Stimulated activated CD4-positive, alpha-beta T cell treated with anti-CD3 and anti-CD28 coated beads, Interleukin-4, amount 100 ng/mL, for 48 hours (primary cell): Measurements from ENCODE around the gene ULK4.
"Not testable (repeated sequence)": the region's sequence is repeated elsewhere in the genome, so short reads cannot be mapped to it uniquely, and the experiment has no call there.

Source experiments
- DNase-seq, 2 donors: peaks; one replicate each; pipeline ENCODE4 v3.0.0-alpha.2; 2020; ENCODE audit warnings: low read depth in 2 of 2

Gene ULK4

DNA sequence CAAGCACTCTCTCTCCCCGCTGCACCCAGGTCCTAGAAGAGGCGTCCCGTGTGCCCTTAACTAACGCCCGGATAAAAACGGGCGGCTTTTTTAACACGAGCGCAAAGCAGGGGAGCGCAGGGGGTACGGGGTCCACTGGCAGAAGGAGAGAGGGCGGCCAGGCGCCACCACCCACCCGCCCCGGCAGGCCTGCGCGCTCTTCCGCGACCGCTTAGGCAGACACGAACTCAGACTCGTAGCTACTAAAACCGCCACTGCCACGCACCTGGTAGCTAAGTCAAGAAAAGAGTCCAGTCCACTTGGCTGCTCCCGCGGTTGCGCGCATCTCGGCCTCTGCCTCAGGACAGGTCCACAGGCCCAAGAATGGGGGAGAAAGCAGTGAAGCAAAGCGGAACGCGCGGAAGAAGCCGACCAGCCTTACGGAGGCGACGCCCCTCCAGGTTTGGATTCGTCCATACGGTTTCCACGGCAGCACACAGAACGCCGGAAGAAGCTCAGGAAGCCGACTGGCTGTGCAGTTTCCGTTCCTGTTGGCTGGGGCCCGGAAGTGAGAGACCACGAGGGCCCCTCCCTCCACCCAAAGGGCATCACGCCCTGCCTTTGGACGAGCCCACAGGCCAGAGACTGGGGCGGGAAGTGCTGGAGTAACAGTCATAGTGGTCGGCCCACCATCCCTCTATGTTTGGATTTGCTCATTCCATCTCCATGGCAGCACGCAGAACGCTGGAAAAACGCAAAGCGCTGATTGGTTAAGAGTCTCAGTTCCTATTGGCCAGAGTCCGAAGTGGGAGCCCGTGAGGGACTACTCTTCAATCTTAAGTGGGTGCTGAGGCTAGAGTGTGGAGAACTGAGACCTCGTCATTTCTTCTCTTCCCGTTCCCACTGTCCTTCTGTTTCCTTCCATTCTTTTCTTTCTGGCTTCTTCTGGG is at the start of gene ULK4:
Gene ULK4, minus strand, starts transcription at position 353 of the 929 bp plus-strand sequence. CDS start 7,344 bp downstream, outside the sequence.
- peak; percentile 82 to 91 for DNase-seq

DNA sequence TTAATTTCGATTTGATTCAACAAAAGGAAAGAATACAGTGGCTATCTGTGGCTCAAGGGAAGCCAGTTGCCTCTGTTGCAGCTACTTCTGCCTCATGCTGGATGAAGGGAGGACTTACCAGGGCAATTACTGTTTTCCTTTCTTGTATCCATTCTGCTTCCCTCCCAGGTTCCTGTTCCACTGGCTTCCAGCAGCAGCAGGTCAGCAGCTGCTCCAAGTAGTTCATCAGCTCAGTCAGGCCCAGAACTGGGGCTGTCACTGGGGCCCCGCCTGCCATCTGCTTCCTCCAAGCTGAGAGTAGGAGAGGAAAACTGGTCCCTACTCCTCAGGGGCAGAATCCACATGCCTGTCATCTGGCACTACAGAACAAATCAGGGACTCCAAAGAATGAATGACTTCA is 48.6 kb upstream of the ULK4 start:
- DNase-seq = no peak

DNA sequence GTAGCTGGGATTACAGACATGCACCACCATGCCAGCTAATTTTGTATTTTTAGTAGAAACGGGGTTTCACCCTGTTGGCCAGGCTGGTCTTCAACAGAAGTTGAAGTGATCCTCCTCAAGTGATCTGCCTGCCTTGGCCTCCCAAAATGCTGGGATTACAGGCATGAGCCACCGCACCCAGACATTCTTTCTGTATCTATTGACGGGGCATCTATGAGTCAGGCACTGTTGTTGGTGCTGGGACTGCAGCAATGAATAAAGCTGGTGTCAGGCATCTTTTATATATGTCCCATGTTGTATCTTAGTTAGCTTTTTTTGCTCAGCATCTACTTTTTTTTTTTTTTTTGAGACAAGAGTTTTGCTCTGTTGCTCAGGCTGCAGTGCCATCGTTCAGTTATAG is 47.6 kb upstream of the ULK4 start:
- DNase-seq = no peak

DNA sequence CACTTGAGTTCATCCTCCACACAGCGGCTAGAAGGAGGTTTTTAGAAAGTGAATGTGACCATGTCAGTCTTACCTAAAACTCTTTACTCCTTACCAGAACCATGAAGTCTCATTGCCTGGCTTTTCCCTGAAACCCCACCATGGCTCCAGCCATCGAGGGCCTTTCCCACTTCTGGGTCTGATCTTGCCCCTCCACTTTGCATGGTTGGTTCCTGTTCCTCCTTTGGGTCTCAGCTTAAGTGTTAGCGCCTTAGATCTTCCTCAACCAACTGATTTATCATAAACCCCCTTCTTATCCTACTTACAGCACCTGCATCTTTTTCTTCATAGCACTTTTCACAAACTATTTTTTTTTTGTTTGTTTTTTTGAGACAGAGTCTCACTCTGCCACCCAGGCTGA is 45.9 kb upstream of the ULK4 start:
- DNase-seq = no peak

DNA sequence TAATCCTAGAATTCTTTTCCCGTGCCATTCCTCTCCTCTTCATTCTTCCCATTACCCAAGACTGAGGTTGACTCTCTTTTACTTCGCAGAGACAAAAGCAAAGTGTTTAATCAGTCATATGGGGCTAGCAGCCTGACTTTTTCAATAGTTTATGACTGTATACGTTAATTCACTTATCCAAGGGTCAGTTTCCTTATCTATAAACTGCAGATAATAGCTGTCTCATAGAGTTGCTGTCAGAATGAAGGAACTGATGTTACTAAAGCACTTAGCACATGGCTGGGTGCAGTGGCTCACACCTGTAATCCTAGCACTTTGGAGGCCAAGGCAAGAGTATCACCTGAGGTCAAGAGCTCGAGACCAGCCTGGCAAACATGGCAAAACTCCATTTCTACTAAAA is 43.5 kb upstream of the ULK4 start:
- DNase-seq = no peak

DNA sequence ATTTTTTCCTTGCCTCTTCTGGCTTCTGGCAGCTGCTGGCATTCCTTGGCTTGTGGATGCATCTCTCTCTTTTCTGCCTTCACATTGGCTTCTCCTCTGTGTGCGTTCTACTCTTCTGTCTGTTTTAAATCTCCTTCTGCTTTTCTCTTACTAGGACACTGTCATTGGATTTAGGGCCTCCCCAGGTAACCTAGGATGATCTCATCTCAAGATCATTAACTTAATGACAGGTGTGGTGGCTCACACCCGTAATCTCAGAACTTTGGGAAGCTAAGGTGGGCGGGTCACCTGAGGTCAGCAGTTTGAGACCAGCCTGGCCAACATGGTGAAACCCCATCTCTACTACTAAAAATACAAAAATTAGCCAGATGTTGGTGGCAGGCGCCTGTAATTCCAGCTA is 40.9 kb upstream of the ULK4 start:
- DNase-seq = no peak

DNA sequence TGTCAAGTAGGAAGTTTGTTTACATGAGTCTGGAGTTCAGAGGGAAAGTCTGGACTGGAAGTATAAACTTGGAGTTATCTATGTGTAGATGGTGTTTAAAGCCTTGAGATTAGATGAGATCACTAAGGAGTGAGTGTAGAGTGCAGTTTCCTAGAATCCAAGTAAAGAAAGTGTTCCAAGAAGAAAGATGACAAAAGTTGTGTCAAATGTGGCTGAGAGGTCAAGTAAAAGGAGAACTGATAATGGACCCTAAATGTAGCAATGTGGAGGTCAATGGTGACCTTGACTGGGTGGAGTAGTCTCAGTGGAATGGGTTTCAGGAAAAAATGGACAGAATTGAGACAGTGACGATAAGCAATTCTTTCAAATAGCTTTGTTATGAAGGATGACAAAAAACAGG is 39.9 kb upstream of the ULK4 start:
- DNase-seq = no peak

DNA sequence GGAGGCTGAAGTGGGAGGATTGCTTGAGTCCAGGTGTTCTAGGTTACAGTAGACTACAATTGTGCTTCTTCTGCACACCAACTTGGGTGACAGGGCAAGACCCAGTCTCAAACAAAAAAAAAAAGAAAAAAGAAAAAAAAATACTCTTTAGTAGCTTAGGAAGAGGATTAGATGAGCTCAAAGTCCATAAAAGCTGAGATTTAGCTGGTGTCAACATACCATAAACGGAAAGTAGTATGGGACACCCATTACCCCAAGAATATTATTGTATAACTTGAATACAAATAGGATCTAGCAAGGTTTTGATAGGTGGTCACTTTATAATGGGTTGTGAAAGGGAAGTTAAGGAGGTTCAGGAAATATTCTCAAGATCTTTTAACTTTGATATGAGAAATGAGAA is 38.0 kb upstream of the ULK4 start:
- no peak for DNase-seq

DNA sequence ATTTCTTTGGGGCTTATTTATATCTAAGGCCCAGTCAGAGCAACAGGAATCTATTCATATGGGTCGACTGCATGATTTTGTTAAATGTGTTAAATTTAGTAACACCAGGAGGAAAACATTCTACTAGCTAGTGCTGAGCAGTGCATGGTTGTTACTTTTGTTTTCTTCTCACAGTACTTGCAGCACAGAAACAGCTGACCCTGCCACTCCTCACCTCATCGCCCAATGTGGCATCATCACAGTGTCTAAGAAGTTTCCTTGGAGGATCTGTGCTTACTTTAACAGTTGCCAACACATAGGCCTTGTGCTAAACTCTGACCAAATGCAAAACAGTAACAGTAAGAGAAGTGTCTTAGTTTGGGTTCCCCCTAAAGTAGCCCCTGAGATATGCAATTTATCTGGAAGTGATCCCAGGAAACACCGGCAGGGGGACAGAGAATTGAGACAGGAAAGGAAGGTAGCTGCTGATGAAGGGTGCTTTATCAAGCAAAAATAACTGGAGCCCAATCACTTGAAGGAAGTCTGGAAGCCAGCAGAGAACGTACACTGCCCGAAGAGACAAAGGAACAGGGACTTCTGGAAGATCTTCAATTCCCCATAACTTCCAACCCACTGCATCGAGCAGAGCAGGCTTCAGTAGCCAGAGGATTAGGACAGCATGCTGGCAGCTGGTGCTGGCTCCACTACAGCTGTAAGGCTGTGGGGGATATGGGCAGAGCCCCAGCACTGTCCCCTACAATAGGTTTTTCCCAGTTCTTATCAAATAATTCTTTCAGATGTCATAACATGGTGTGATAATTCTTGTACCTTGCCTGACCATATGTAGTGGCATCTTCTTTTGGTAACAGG is 36.0 kb upstream of the ULK4 start:
- DNase-seq = no peak

DNA sequence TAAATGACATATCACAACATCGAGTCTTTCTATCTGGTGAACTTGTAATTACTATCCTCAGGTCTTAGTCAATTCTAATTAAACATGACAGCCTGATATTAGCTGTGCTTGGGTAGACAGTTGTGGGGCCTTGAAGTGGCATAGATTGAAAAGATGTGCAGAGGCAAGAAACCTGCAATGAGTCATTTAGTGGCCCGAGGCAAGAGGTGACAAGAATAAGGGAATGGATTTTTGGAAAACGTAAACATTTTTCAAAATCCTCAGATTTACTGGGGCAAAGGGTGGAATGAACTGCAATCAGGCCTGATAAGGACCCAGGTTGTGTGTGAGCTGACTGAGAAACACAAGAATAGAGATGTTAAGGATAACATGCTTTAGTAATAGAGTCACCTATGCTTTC is 29.5 kb upstream of the ULK4 start:
- DNase-seq = no peak

DNA sequence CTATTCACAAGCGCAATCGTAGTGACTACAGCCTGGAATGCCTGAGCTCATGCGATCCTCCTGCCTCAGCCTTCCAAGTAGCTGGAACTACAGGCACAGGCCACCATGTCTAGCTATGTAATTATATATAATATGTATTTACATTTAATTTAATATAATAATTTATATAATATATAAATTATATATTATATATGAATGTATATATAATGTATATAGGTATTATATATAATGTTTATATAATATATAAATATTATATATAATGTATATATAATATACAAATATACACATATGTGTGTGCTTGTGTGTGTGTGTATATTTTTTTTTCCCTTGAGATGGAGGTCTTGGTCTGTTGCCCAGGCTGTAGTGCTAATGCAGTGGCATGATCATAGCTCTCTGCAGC is 27.6 kb upstream of the ULK4 start:
- no peak for DNase-seq

DNA sequence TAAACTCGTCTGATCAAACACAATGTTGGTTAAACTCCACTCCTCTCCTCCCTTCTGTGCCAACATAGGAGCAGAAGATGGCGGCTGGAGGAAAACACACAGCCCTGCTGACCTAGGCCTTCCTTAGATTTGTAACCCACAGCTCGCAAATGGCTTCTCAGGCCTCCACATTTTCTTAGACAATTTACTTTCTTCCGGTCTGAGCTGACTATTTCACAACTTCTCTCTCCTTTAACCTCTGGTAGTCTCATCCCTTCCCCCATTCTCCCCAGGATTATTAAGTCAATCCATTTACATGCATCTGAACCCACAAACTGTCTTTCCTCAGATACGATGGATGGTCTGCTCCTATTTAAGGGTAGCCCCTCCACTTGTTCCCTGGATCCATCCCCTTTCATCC is 25.7 kb upstream of the ULK4 start:
- DNase-seq = no peak

DNA sequence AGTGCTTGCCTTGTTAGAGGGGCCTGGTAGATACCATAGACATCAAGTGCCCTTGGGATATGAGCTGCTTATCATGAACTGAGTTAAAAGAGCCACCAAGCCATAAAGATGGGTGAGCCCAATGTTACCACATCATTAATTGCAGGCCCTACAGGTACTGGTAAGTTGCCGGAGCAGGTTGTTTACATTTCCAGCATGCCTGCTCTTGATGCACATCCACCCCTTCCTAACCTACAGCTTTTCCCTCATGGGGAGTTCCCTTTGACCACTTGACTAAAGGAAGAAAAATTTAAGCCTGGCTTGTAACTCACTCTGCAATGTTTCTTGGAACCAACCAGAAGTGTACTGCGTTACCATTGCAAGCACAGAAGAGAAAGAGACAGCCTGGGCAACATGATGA is 24.7 kb upstream of the ULK4 start:
- DNase-seq = no peak

DNA sequence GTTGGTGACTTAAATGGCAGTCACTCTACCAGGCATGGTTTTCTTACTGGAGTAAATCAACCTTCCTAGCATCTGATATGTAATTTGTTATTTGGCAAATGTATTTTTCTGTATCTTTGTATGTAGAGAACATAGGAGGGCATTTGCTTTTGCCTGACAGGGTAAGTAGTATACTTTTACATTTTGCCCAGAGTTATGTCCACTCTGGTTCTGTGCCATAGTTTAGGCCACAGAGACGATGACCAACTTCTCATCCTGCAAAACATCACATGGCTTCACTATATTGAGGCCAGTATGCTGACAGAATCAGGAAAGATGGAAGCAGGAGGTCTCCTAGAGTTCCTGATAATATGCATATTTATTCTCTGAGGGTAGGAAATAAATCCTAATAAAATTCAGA is 23.1 kb upstream of the ULK4 start:
- no peak for DNase-seq

DNA sequence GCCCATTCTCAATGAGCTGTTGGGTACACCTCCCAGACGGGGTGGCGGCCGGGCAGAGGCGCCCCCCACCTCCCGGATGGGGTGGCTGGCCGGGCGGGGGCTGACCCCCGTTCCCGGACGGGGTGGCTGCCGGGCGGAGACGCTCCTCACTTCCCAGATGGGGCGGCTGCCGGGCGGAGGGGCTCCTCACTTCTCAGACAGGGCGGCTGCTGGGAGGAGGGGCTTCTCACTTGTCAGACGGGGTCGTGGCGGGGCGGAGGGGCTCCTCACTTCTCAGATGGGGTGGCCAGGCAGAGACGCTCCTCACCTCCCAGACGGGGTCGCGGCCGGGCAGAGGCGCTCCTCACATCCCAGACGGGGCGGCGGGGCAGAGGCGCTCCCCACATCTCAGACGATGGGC is 21.2 kb upstream of the ULK4 start:
- DNase-seq = not testable (repeated sequence)

DNA sequence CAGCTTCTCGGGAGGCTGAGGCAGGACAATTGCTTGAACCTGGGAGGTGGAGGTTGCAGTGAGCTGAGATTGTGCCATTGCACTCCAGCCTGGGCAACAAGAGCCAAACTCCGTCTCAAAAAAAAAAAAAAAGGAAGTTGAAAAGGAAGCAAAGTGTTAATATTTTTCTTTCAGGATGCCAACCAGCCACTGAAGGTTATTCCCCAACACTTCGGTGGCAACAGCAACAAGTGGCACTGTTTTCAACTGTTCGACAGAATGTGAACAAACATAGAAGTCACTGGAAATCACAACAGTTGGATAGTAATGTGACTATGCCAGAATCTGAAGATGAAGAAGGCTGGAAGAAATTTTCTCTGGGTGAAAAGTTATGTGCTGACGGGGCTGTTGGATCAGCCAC is 15.5 kb upstream of the ULK4 start:
- not testable (repeated sequence) for DNase-seq

DNA sequence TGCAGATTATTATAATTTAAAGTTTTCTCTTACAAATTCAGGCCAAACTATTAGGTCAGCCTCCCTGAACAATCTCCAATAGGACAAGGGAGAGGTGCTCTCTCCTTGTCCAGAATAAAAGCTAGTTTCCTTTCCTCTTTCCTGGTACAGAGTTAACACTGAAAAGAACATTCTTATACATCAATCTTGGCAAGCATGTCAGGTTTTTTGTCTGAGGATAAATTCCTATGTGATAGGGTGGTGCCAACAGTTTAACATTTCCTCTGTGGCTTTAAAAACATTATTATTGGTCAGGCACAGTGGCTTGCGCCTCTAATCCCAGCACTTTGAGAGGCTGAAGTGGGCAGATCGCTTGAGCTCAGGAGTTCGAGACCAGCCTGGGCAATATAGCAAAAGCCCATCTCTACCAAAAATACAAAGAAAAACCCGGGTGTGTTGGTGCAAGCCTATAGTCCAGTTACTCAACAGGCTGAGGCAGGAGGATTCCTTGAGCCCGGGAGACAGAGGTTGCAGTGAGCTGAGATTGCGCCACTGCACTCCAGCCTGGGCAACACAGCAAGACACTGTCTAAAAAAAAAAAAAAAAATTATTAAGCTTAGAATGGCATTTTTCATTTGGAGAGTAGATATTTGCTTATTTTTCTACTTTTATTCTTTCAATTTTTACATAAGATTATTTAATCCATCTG is 13.7 kb upstream of the ULK4 start:
- no peak for DNase-seq

DNA sequence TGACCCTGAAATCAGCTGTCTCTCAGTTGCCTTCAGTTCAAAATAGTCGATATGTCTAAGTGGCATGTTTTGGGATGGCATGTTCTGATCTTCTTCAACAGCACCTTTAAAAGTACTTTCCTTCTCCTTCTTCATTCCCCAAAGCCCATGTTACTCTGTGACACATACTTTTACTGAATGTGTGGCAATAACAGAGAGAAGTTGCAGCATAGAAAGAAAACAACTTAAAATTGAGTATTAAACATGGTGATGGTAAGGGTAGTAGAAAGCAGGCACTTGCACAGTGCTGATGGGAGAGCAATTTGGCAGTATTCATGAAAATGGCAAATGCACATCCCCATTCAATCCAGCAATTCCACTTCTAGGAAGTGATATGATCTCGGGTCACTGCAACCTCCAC is 12.3 kb upstream of the ULK4 start:
- no peak for DNase-seq

DNA sequence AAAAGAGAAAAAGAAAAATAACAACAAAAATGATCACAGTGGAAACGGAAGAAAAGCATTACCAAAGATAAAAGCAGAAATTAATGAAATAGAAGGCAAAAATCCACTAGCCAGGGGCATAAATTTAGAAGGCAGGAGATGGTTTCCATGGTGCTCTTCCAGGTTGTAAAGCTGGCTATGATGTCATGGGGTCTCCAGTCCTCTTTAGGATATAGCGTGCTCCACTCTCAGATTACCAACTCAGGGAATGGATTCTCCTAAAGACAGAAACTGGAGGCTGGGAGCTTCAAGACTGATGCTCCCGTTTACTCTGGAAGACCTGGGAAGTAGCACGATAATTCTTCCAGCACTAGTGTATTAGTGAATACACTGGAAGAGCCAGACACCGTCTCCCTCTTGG is 10.9 kb upstream of the ULK4 start:
- no peak for DNase-seq

DNA sequence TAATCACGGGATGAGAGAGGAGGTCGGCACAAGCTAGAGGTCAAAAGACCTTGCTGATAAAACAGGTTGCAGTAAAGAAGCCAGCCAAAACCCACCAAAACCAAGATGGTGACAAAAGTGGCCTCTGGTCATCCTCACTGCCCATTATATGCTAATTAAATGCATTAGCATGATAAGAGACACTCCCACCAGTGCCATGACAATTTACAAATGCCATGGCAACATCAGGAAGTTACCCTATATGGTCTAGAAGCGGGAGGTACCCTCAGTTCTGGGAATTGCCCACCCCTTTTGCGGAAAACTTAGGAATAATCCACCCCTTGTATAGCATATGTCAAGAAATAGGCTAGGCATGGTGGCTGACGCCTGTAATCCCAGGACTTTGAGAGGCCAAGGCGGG is 4.3 kb upstream of the ULK4 start:
- no peak for DNase-seq

DNA sequence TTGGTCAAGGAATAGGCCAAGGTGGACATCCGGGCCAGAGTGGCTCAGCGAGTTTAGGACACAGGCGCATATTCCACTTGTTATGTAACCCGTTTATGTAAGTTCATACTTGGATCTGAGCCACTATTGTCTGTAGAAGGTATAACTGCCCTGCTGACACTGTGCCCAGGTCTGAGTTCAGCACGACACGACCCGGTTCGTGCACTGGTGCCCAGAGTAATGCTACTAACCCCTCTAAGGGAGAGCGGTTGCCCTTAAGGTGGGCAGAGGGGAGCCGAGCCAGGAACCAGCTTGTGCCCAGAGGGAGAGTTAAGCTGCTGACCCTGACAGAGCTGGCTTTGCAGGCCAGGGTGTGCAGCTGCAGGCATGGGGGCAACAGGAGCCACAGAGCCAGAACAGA is 1.9 kb upstream of the ULK4 start:
- no peak for DNase-seq
